Stimulated activated CD4-positive, alpha-beta T cell treated with anti-CD3 and anti-CD28 coated beads, Interleukin-12 subunit alpha, Interleukin-12 subunit beta, amount 100 ng/mL, for 48 hours (primary cell): ENCODE results near the gene BID.

ENCODE experiments used
- DNase-seq, 3 donors: peaks; one replicate each; pipeline ENCODE4 v3.0.0-alpha.2; 2020; ENCODE audit warnings: low read depth in 2 of 3, low spot score in 1 of 3

The BID gene

DNA sequence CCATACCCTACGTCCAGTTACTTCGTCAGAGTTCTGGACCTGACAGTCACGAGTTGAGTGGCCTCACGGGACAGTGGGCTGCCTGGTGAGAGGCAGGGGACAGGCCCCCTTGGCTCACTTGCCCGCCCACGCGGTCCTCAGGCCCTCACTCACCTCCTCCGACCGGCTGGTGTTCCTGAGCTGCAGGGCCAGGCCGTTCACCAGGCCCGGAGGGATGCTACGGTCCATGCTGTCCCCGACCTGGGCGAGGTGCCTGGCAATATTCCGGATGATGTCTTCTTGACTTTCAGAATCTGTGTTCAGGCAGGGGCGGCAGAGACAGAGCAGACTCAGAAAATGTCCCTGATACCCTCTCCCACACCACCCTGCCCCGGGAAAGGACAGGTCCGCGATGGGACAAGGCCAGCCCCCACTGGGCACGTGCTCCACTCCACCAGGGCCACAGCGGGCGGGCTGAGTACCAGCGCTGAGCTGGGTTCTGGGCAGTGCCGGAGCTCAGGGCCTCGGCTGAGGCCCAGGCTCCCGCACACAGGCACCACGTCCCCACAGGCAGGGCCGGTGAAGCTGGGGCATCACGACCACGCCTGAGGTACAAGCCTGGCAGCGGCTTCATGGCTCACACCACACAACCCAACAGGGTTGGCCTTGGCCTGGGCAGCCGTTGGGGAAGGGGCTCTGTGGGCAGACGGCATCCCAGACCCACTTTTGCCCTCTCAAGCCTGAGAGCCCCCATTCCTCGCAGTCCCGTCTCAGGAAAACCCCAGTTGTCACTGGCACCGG, 34.9 kb downstream of the BID start:
- no peak for DNase-seq

DNA sequence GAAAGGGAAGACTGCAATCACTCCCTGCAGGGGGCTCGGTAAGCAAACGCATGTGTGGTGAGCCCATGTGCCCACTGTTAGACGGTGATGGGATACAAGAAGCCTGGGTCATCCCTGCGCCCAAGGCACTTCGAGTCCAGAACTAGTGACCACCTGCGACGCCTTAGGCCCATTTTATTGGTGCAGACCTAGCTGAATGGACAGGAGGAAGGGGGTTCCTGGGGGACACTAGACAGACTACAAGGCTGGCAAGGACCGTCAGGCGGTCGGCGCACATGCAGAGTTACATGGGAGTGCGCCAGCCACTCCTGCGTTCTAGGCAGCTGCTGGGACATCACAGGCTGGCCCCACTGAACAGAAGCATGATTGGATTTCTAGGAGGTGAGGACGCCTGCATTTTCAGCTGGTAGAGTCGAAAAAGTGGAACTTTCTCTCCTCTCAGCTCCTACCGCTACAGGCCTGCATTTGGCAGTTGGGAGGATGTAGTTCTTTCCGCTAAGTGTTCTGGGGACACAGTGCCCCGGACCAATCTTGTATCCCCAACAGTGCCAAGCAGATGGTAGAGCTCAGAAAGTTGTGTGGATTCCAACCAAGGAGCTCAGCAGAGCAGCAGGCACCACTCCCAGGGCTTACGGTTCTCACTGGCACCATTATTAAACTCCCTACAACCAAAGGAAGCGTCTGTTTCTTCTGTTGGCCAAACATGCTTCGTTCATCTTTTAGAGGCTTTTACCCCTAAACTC, 35.7 kb downstream of the BID start:
- DNase-seq = no peak

- DNase-seq = peak in 2 of 3 donors; percentile 12 to 22
Observed at GRCh38 chr22:17734187-17734586, 40.1 kb downstream of the BID start.

DNA sequence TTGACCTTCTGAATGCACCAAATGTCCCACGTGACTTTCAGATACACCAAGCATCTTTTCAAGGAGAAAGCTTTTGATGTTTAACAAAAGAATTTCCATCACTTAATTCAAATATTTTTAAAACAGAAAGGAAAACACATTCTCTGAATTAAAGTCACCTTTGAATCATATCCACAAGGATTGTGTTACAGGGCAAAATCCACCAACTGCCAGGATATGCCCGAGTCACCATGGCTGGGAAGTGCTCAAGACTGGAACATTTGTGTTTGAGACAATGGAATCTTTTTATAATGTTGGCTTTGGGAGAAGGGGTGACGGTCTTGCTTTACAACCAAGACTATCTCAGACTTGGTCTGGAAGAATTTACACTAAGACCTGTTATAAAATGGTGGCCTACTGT, 40.8 kb downstream of the BID start:
- DNase-seq = no peak

GRCh38 chr22:17732251-17732854, 41.9 kb downstream of the BID start:
- DNase-seq = no peak

GRCh38 chr22:17729561-17729960, 44.7 kb downstream of the BID start:
- DNase-seq = no peak

DNA sequence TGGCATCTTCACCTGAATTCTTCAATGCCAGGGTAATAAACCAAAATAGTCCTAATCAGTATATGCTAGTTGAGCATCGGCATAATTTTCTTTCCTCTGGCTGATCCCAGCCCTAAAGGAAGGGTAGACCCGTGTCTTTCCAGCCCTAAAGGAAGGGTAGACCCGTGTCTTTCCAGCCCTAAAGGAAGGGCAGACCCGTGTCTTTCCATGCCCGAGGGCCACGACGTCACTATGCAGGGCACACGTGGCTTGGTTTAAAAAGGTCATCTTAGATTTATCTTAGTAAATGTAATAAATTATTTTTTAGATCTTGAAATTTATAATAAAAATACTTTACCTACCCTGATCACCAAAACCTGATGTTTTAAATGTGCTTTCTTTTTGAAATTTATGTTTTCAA, 45.5 kb downstream of the BID start:
- no peak for DNase-seq

GRCh38 chr22:17726928-17727897, 47.1 kb downstream of the BID start:
- no peak for DNase-seq

DNA sequence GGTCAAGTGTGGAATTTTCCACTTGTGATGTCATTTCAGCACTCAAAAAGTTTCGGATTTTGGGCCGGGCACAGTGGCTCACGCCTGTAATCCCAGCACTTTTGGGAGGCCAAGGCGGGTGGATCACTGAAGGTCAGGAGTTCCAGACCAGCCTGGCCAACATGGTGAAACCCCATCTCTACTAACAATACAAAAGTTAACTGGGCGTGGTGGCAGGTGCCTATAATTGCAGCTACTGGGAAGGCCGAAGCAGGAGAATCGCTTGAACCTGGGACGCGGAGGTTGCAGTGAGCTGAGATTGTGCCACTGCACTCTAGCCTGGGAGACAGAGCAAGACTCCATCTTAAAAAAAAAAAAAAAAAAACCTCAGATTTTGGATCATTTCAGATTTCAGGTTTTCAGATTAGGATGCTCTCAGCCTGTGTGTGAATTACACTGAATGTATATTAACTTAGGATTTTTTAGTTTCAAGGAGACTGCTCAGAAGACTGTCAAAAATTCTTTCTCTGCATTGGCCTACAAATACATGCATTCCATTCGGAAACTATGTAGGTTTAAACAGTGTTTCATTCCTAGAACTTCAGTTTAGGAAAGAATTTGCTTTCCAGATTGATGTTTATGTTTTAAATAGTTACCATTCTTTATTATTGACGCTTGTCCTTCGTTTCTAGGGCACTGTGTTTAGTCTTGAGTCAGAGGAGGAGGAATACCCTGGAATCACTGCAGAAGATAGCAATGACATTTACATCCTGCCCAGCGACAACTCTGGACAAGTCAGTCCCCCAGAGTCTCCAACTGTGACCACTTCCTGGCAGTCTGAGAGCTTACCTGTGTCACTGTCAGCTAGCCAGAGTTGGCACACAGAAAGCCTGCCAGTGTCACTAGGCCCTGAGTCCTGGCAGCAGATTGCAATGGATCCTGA, 48.0 kb downstream of the BID start:
- DNase-seq = no peak

DNA sequence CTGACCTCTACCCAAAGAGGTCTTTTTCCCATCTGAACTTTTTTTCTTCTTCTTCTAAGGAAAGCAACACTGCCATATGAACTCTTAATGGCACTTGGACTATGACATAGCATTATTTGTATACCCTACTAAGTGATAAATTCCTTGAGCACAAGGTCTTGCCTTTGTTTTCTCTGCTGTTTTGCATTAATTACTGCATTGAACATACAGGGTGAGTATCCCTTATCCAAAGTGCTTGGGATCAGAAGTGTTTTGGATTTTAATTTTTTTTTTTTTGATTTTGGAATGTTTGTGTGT, 48.8 kb downstream of the BID start:
- DNase-seq = no peak

- no peak for DNase-seq
Observed at GRCh38 chr22:17724678-17725499, 49.4 kb downstream of the BID start.

DNA sequence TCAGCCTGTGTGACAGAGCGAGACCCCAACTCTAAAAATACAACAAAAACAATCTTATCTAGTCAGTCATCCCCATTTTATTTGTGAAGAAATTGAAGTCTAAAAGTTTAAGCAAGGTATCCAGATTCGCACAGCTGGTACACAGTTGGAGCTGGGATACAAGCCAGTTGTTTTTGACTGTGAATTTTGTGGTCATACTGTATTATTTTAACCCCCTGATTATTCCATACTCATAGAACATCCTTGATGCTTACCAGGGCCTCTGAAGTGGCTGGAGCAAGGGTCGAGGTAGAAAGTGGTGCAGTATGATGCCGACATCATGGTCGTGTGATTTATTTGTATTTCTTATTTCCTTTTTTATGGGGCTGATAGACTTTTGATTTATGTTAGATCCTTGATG, 50.0 kb downstream of the BID start:
- DNase-seq = no peak

- no peak for DNase-seq
Observed at GRCh38 chr22:17719911-17720310, 54.4 kb downstream of the BID start.

DNA sequence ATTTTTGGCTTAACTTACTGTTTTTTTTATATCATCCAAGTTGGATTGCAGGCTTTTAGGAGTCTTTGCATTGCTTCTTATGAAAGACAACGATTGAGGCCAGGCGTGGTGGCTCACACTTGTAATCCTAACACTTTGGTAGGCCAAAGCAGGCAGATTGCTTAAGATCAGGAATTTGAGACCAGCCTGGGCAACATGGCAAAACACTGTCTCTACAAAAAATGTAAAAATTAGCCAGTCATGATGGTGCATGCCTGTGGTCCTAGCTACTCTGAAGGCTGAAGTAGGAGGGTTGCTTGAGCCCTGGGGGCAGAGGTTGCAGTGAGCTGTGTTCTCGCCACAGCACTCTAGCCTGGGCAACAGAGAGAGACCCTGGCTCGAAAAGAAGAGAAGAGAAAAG, 56.6 kb downstream of the BID start:
- DNase-seq = no peak

- no peak for DNase-seq
Observed at GRCh38 chr22:17716529-17716928, 57.7 kb downstream of the BID start.

DNA sequence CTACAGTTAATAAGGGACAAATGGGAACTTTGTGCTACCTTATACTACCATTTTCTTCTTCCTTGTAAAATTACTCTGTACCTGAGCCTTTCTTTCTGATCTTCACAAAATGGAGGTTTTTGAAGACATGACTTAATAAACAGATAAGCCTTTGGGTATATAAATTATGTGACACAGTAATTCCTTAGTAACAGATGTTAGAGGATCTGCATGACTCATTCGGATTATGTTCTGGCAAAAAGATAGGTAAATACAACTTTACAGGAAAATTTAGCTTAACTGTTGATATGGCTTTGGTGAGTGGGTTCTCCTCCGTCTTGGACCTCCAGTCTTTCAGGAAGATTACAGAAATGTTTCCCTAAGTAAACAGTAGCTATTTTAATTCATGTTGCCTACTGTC, 61.8 kb downstream of the BID start:
- no peak for DNase-seq

DNA sequence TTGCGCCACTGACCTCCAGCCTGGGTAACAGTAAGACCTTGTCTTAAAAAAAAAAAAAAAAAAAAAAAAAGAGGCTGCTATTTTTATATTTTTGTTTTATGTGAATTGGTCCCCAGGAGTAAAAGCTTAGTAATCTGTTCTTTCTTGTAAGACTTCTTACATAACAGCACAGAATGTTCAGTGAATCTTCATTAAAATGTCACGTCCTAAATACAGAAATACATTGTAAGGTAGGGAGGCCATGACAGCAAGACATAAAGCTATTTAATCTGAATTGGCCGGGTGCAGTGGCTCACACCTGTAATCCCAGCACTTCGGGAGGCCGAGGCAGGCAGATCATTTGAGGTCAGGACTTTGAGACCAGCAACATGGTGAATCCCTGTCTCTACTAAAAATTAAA, 64.2 kb downstream of the BID start:
- DNase-seq = no peak

DNA sequence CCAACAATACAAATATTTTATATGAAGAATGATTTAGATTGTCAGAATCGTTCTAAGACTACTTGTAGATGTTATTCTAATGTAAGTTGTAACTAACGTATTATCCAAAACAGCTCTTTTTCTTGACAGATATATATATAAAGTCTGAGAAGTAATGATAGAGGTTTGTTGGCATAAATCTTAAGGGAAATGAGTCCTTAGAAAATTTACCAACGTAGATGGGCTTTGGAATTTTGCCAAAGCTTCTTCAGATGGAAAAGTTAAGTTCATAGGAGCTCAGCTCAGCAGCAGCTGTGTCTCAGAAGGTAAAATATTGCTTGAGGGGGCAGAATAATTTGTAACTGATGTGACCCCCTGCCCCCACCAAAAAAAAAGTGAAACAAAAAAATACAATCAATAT, 66.7 kb downstream of the BID start:
- no peak for DNase-seq

- no peak for DNase-seq
Observed at GRCh38 chr22:17706947-17707346, 67.3 kb downstream of the BID start.
